Tibial artery (tissue), 4 donors: Measurements from ENCODE around the gene PHLDB2.

Experiments used
- DNase-seq, 2 donors: peaks; one replicate each; pipeline ENCODE4 v3.0.0-alpha.2; 2019
- H3K27ac ChIP-seq, 2 donors: fragments of 200-600 bp; sonication (generic) in 1 of 2; 1 replicate in 1 of 2; 2 replicates in 1 of 2; pipeline ENCODE4 v1.5.1; 2018 to 2019; ENCODE audit warnings: mild to moderate bottlenecking in 1 of 2
- H3K27me3 ChIP-seq, 2 donors: fragments of 200-600 bp; sonication (generic) in 1 of 2; one replicate each; pipeline versions ENCODE4 v1.5.1 to v1.6.0; 2016 to 2019
- H3K36me3 ChIP-seq, 3 donors: fragments of 200-600 bp; sonication (generic) in 2 of 3; one replicate each; pipeline ENCODE4 v1.5.1; 2016 to 2019; ENCODE audit warnings: mild to moderate bottlenecking in 2 of 3
- H3K4me1 ChIP-seq, 4 donors: fragments of 200-600 bp; sonication (generic) in 2 of 4; 1 replicate in 3 of 4; 2 replicates in 1 of 4; pipeline ENCODE4 v1.5.1; 2016 to 2019
- H3K4me3 ChIP-seq, 2 donors: fragments of 200-600 bp; sonication (generic) in 1 of 2; 1 replicate in 1 of 2; 2 replicates in 1 of 2; pipeline ENCODE4 v1.5.1; 2018 to 2019; ENCODE audit warnings: mild to moderate bottlenecking in 2 of 2
- H3K9me3 ChIP-seq, 3 donors: fragments of 200-600 bp; sonication (generic) in 1 of 3; one replicate each; pipeline ENCODE4 v1.5.1; 2016 to 2019
- CTCF ChIP-seq, 2 experiments: fragments of 200-600 bp in 1 of 2; fragments of 450-650 bp in 1 of 2; IDR thresholded peaks; one replicate each; pipeline ENCODE4 v1.5.1; 2017 to 2019; ENCODE audit warnings: antibody characterized with exemption in 2 of 2, mild to moderate bottlenecking in 1 of 2, moderate library complexity in 1 of 2
- intact Hi-C: fragments of 100-400 bp; cut with DNase I; formaldehyde crosslinking; loops from one replicate; pipeline ENCODE4 v1.15.0; 2023; ENCODE audit warnings: low total_unique reads

Gene PHLDB2

GRCh38 chr3:111972891-111973290 lies 113.8 kb downstream of the PHLDB2 start:
- Histone ChIP-seq H3K9me3 (no peaks in the 10 kb centered on the region), H3K4me3 (no peak overlapping the region), H3K36me3 (peaks cover 20 to 33% (median 29%) of the 10 kb centered on the region in 3 donors), H3K4me1 (peaks cover 0 to 22% (median 9%) of the 10 kb centered on the region in 4 donors), H3K27ac (no peak overlapping the region), H3K27me3 (no peaks in the 10 kb centered on the region)
- no peak for DNase-seq
- no peak for TF ChIP-seq CTCF (IDR thresholded peaks at IDR 0.05)
- intact Hi-C loops, result no loop called here

GRCh38 chr3:111975131-111975530 lies 116.1 kb downstream of the PHLDB2 start:
- Histone ChIP-seq H3K27me3 (no peaks in the 10 kb centered on the region), H3K36me3 (peaks cover 16 to 25% (median 23%) of the 10 kb centered on the region in 3 donors), H3K4me3 (no peak overlapping the region), H3K4me1 (peaks cover 0 to 18% (median 3%) of the 10 kb centered on the region in 4 donors), H3K9me3 (no peaks in the 10 kb centered on the region), H3K27ac (no peak overlapping the region)
- no peak for TF ChIP-seq CTCF (IDR thresholded peaks at IDR 0.05)
- intact Hi-C loops, result no loop called here
- no peak for DNase-seq

GRCh38 chr3:111976254-111976653 lies 117.2 kb downstream of the PHLDB2 start:
- no peak overlapping the region for H3K4me3 ChIP-seq
- H3K4me1 ChIP-seq, result peaks cover 0 to 27% (median 10%) of the 10 kb centered on the region in 4 donors
- DNase-seq, result no peak
- peaks cover 15 to 16% (median 16%) of the 10 kb centered on the region in 3 donors for H3K36me3 ChIP-seq
- no peaks in the 10 kb centered on the region for H3K27me3 ChIP-seq
- peak overlapping the region in 1 of 2 donors; percentile 5 for H3K27ac ChIP-seq
- H3K9me3 ChIP-seq, result no peaks in the 10 kb centered on the region
- intact Hi-C loops, result no loop called here
- TF ChIP-seq CTCF (IDR thresholded peaks at IDR 0.05), result no peak

- peak within 1 kb of the TSS; percentile 82 to 86 for H3K27ac ChIP-seq
- TF ChIP-seq CTCF (IDR thresholded peaks at IDR 0.05), result no peak
- peaks cover 9 to 15% (median 13%) of the 10 kb centered on the region in 3 donors for H3K36me3 ChIP-seq
- intact Hi-C loops, result no loop called here
- H3K27me3 ChIP-seq, result no peaks in the 10 kb centered on the region
- peak; percentile 97 to 98 for DNase-seq
- H3K4me1 ChIP-seq, result peaks cover 0 to 28% (median 14%) of the 10 kb centered on the region in 4 donors
- peak within 1 kb of the TSS; percentile 72 to 86 for H3K4me3 ChIP-seq
- H3K9me3 ChIP-seq, result no peaks in the 10 kb centered on the region
These were observed 119.7 kb downstream of the PHLDB2 start, which contains the start of gene ABHD10 for GRCh38 chr3:111978583-111979433. ABHD10 (plus strand) TSS chr3:111979026; CDS start chr3:111979062, 36 bp downstream.

- H3K9me3 ChIP-seq, result no peaks in the 10 kb centered on the region
- intact Hi-C loops, result no loop called here
- no peaks in the 10 kb centered on the region for H3K27me3 ChIP-seq
- peaks cover 0 to 28% (median 14%) of the 10 kb centered on the region in 4 donors for H3K4me1 ChIP-seq
- H3K4me3 ChIP-seq, result peak overlapping the region; percentile 72 to 86
- DNase-seq, result no peak
- H3K36me3 ChIP-seq, result peaks cover 2 to 8% (median 6%) of the 10 kb centered on the region in 3 donors
- TF ChIP-seq CTCF (IDR thresholded peaks at IDR 0.05), result no peak
- H3K27ac ChIP-seq, result peak overlapping the region; percentile 82 to 86
These were observed 120.5 kb downstream of the PHLDB2 start for GRCh38 chr3:111979434-111980038.
